EL (cell line): ENCODE measurements around the gene FSTL4.
A peak's percentile ranks its signal among the peaks of the same experiment; 100 is the strongest.
"Not testable (repeated sequence)": the region's sequence is repeated elsewhere in the genome, so short reads cannot be mapped to it uniquely, and the experiment has no call there.

Source experiments
- DNase-seq: peaks from one replicate; pipeline ENCODE4 v3.0.0-alpha.2; 2016

FSTL4 gene

DNA sequence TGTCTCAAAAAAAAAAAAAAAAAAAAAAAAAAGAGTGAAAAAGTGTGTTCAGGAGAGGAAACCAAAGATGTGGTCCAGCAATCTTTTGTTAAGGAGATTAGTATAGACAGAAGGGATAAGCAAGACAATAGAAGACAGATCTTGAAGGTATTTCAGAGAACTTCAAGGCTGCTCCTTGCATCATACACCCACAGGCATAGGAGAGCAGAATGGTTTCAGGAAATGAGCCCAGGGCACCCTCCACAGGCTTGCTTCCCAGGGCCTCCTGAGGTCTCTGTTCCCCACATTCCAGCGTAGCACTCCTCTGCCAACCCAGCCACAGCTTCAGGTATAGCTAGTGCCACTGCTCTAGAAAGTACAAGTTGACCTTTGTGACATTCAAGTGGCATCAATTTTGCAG lies 65.8 kb downstream of the FSTL4 start:
- DNase-seq: no peak

DNA sequence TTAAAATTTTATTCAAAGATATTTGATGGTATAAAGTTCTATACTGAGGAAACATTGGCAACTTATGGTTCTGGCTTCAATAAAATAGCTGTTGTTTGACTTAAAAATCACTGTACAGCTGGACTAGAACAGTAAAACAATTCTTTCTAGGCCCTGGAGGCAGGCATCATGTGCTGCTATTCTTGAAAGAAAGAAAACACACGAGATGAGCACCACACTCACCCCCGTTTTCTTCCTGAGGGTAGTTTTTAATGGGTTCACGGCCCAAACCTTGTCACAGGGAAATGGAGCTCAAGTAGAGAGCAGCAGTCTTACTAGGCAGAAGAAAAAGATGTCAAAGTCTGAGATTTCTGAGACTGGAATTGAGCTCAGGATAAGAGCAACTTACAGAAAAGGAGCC lies 68.0 kb downstream of the FSTL4 start:
- DNase-seq: no peak

- DNase-seq: no peak
Measured at GRCh38 chr5:133539818-133540217, 72.5 kb downstream of the FSTL4 start.

DNA sequence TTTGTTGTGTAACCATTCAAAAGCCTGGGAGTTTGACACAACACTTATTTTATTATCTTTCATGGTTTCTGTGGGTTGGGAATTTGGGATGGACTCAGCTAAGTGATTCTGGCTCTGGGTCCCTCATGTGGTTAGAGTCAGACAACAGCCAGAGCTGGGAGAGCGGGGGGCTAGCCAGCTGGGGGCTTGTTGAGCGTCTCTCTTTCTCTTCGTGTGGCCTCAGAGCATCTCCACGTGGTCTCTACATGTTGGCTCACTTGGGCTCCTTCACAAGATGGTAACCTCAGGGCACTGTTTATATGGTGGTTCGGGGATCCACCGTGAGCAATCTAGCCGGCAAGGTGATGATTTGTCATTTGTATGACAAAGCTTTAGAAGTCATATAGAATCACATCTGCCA lies 73.6 kb downstream of the FSTL4 start:
- no peak for DNase-seq

DNA sequence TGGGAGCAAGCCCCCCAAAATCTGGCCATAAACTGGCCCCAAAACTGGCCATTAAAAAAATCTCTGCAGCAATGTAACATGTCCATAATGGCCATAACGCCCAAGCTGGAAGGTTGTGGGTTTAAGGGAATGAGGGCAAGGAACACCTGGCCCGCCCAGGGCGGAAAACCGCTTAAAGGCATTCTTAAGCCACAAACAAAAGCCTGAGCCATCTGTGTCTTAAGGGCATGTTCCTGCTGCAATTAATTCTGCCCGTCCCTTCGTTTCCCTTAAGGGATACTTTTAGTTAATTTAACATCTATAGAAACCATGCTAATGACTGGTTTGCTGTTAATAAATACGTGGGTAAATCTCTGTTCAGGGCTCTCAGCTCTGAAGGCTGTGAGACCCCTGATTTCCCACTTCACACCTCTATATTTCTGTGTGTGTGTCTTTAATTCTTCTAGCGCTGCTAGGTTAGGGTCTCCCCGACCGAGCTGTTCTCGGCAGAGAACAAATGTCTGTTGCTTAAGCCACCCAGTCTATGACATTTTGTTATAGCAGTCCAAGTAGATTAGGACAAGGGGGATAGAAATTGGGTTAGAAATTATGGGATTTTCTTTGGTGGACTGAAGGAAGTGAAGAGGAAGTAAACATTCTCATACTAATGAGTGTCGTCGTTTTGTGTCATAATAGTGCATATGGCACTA lies 77.0 kb downstream of the FSTL4 start:
- not testable (repeated sequence) for DNase-seq

GRCh38 chr5:133534566-133534965 lies 77.8 kb downstream of the FSTL4 start:
- no peak for DNase-seq

- no peak for DNase-seq
Measured at GRCh38 chr5:133533541-133533940, 78.8 kb downstream of the FSTL4 start.

GRCh38 chr5:133531594-133531993 lies 80.7 kb downstream of the FSTL4 start:
- peak; percentile 27 for DNase-seq

DNA sequence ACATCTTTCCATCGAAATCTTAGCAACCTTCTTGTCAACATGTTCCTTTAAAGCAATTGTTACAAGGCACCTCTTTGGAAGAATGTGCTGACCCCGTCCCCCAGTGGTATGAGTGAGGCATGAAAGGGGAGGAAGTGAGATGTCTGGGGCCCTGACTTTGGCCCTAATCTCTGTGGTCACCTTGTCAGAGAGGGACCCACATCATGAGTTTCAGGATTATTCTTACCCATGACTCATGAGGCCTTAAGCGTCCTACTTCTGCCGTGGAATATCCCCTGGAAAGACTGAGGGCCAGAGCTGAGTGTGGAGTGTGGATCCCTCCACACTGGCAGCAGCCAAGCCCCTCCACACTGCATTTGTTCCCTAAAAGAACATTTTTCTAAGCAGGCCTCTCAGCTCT lies 81.2 kb downstream of the FSTL4 start:
- DNase-seq: no peak

DNA sequence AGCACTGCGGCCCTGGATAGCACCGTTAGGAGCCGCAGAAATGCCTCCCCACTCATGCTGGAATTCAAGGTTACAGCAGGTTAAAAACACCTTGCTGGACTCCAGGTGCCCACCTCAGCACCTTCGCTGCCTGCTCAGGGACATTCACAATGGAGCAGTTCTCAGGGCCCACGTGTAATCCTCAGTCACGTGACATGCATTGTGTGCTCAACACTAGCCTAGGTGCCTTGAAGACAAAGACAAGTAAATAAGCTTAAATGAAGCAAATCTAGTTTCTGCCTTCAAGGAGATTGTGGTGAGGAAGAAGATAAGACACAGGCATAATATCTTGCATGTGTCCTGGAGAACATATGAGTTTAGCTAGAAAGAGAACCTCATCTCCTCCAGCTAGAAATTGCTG lies 82.1 kb downstream of the FSTL4 start:
- no peak for DNase-seq

DNA sequence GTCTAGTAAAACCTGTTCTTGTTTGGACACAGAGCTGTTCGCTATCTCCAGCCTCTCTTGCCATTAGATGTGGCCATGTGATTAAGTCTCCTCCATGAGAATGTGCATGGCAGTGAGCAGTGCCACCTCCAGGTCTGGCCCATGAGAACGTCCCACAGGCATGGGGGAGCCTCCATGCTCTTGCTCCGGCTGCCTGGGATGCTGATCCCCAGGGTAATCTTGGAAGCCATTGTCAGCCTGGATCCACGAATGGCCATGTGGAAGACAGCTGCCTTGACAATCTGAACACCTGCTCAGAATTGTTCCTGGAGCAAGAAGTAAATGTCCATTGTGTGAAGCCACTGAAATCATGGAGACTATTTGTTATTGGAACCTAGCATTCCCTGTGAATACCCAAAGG lies 83.5 kb downstream of the FSTL4 start:
- no peak for DNase-seq

DNA sequence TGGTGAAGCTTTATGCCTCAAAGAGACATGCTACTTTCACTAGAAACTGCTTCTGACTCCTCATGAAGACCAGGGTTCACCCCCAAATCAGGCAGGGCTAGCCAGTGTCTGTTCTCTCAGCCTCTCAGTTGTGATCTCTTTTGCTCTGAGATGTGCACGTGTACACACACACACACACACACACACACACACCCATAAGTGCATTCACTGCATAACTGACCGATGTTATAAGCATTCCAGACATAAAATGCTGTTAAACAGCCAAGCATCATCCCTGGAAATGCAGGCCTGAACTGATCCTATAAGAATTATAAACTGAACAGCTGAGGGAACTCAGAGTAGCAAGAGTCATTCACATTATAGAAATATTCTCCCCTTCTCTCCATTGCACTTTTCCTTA lies 85.0 kb downstream of the FSTL4 start:
- DNase-seq: peak; percentile 33

DNA sequence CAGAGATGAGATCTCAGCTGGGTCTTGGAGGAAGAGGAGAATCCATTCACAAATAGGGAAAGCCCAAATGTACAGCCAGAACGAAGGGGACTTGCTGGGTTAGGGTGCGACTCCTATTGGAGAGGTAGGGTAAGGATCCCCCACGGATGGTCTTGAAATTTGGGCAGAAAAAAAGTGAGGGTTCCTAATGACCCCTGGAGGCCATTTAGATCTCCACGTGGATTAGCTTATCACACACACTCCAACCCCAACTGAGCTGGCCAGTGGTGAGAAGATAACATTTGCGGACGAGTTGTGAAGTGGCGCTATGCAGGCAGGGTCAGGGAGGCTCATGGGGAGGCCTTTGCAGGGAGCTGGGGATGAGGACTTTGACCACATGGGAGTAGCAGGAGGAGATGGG lies 86.0 kb downstream of the FSTL4 start:
- no peak for DNase-seq

DNA sequence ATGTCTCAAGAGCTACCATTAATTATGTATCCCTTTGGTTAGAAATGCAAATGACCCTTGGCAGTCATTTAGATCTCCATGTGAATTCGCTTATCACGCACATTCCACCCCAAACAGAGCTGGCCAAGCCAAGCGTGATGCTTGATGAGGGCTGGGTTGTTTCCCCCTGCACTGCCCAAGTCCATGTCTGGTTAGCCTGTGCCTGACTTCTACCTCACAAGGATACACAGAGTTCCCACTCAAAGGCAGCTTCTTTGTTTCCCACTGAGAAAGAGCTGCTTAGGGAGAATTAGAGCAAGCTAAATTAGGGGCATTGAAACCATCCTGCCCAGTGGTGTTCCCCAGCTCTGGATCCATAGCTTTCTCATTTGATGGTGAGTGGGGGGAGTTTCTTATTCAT lies 87.2 kb downstream of the FSTL4 start:
- no peak for DNase-seq

DNA sequence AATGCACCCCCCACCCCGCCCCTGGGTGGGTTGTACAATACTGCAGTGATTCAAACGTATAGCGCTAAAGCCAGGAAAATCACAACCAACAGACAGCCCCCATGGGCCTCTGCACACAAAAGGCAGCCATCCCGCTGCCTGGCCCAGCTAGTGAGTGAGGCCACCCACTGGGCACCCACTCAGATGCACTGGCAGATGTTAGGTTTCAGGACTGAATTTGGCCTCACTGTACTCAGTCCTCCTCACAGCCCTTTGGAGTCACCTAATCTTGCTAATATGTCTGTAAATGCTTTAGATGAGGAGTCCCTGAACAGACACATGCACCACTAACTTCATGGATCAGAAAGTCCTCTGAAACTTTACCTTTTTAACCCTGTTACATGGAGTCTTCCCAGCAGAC lies 87.7 kb downstream of the FSTL4 start:
- DNase-seq: no peak

DNA sequence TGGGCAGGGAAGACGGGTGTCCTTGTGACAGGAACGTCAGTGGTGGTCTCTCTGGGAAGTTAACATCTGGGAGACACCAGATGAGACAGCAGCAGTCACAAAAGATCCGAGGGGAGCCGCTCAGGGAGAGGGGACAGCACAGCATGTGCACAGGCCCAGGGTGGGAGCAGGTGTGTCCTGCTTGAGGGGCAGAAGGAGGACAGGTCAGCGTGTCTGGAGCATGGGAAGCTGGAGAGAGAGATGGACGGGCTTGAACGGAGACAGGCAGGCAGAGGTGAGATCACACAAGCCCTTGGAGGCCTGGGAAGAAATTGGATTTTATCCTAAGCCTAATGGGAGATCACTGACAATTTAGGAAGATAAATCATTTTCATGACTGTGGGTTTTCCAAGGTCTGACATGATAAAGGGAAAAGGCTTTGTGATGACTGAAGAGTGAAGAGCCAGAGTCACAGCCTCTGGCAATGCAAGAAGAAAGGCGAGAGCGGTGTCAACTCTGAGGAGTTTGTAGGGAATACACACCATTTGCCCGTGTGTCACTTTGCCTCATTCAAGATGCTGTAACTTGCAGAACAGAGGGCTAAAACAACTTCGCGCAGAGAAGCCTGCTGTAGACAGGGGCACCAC lies 88.3 kb downstream of the FSTL4 start:
- no peak for DNase-seq

- no peak for DNase-seq
Measured at GRCh38 chr5:133523013-133523658, 89.2 kb downstream of the FSTL4 start.

DNA sequence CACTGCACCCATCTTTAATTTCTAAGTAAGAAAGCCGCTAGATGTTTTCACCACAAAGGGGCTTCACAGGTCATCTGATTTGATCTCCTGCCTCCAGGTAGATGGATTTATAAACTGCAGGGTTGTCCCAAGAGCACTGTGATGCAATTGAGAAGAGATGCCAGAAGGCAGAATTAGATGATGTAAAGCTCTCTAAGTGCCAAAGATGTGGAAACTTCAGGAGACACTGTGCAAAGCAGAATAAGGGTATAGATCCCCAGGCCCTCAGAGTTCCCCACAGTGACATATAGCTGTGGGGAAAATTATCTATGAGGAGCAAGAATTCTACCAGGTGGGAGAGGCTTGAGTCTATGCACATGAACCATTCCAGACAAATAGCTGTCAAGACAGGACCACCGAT lies 90.5 kb downstream of the FSTL4 start:
- DNase-seq: no peak

DNA sequence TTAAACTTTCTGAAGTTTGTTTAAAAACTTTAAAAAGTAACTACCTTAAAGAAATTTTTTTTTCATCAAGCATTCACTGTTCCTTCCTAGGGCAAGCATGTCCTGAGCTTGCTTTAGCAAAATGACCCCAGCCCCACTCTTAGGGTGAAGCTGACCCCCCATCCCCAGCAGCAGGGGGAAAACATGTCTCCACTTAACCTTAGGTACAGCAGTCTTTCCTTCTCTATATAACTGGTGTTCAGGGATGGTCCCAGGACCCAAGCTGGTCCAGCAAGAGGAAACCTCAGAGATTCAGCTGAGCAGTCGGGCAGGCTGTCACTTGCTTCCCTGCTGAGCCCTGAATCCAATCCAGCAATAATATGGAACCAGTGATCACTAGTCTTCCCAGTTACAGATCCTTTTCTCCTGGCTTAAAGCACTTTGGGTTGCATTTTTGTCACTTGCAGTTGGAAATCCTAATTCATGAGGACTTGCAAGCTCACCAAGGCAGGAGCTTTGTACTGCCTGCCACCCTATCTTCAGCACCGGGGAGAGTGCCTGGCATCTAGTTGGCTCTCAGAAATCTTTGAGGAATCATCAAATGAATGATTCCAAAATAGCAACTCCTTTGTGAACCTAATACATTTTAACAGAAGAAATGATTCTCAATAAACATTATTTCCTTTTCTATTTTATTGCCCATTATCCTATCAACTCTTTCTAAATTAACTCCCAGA lies 91.2 kb downstream of the FSTL4 start:
- no peak for DNase-seq

GRCh38 chr5:133520062-133520461 lies 92.3 kb downstream of the FSTL4 start:
- no peak for DNase-seq

- no peak for DNase-seq
Measured at GRCh38 chr5:133519191-133519590, 93.2 kb downstream of the FSTL4 start.

- DNase-seq: no peak
Measured at GRCh38 chr5:133514456-133514855, 97.9 kb downstream of the FSTL4 start.

GRCh38 chr5:133512896-133513295 lies 99.4 kb downstream of the FSTL4 start:
- DNase-seq: no peak
